ENCODE results near the gene MCCD1. TPM values are rescaled to one million over a fixed set of nuclear protein-coding genes. Genes with fewer than 3 reads are reported as not detected.
A peak's percentile ranks its signal among the peaks of the same experiment; 100 is the strongest.

Gene MCCD1
- total and polyA plus RNA-seq, 2 of the 13 experiments (the other 11 are each of a cell fraction or from before 2014, with no cell fraction given), result 0.15 TPM; not detected in 1

DNA sequence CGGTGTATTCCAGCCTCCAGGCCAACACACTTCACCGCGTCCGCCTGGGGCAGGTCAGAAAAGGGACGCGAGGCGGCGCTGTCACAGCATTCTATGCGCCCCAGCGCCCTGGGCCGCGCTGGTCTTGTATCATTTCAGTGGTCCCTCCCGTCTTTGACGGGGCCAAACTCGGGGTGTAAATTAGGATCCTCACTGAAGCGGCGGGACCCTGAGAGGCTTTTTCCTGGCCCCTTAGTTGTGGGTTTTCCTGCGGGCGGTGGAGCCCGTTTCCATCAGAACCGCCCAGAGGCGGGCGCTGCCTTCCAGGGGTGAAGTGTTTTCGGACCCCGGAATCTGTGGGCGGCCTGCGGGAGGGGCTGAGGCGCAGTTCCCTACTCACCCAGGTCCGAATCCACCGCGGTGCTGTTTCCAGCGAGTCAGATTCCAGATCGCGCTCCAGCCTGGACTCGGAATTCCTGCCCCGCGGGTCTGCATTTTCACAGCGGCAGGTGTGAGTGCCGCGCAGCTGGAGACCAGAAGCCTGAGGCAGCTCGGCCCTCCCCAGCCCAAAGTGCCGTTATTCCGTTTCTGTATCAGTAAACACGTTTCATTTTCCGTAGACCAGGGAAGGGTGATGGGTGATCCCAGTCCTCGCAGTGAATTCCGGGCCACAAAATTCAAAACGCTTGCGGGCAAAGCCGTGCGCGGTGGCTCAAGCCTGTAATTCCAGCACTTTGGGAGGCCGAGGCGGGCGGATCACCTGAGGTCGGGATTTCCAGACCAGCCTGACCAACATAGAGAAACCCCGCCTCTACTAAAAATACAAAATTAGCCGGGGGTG, 34.7 kb upstream of the MCCD1 start (continued):
- TF ChIP-seq, protein P1, sequence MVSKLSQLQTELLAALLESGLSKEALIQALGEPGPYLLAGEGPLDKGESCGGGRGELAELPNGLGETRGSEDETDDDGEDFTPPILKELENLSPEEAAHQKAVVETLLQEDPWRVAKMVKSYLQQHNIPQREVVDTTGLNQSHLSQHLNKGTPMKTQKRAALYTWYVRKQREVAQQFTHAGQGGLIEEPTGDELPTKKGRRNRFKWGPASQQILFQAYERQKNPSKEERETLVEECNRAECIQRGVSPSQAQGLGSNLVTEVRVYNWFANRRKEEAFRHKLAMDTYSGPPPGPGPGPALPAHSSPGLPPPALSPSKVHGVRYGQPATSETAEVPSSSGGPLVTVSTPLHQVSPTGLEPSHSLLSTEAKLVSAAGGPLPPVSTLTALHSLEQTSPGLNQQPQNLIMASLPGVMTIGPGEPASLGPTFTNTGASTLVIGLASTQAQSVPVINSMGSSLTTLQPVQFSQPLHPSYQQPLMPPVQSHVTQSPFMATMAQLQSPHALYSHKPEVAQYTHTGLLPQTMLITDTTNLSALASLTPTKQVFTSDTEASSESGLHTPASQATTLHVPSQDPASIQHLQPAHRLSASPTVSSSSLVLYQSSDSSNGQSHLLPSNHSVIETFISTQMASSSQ (IDR thresholded peaks at IDR 0.05; ENCODE audit: low read depth), result no peak
- TF ChIP-seq, protein P1 (CRISPR knock-in tag; IDR thresholded peaks at IDR 0.05; ENCODE audit: borderline replicate concordance), result no peak
- TF ChIP-seq SAP130 (CRISPR knock-in tag; IDR thresholded peaks at IDR 0.05; ENCODE audit: low read depth), result peak; percentile 76
- peak; percentile 81; the same call in 1 of the 2 replicates for TF ChIP-seq ZBTB7B (CRISPR knock-in tag; IDR thresholded peaks at IDR 0.05)
- TF ChIP-seq ZFP36 (IDR thresholded peaks at IDR 0.05; ENCODE audit: borderline replicate concordance, low read depth, low read length, partially characterized antibody), result no peak
- TF ChIP-seq, protein P2, sequence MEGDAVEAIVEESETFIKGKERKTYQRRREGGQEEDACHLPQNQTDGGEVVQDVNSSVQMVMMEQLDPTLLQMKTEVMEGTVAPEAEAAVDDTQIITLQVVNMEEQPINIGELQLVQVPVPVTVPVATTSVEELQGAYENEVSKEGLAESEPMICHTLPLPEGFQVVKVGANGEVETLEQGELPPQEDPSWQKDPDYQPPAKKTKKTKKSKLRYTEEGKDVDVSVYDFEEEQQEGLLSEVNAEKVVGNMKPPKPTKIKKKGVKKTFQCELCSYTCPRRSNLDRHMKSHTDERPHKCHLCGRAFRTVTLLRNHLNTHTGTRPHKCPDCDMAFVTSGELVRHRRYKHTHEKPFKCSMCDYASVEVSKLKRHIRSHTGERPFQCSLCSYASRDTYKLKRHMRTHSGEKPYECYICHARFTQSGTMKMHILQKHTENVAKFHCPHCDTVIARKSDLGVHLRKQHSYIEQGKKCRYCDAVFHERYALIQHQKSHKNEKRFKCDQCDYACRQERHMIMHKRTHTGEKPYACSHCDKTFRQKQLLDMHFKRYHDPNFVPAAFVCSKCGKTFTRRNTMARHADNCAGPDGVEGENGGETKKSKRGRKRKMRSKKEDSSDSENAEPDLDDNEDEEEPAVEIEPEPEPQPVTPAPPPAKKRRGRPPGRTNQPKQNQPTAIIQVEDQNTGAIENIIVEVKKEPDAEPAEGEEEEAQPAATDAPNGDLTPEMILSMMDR (CRISPR knock-in tag; IDR thresholded peaks at IDR 0.05), result peak; percentile 97
- peak; percentile 57; the same call in 1 of the 2 replicates for TF ChIP-seq CBX5 (CRISPR knock-in tag; IDR thresholded peaks at IDR 0.05; ENCODE audit: borderline replicate concordance)
- peak; percentile 67; the same call in 1 of the 2 replicates for TF ChIP-seq PHF8 (CRISPR knock-in tag; IDR thresholded peaks at IDR 0.05)
- no peak for TF ChIP-seq KDM4B (CRISPR knock-in tag; IDR thresholded peaks at IDR 0.05)
- TF ChIP-seq ZNF629 (CRISPR knock-in tag; conservative IDR thresholded peaks at IDR 0.05), result 0 out of 2 replicates have a peak, but pooled peaks have one; percentile 10
- no peak for TF ChIP-seq NFYC (CRISPR knock-in tag; IDR thresholded peaks at IDR 0.05)
- peak; percentile 42; the same call in 1 of the 2 replicates for TF ChIP-seq HOXA3 (CRISPR knock-in tag; IDR thresholded peaks at IDR 0.05)
- TF ChIP-seq ZMYM4 (CRISPR knock-in tag; IDR thresholded peaks at IDR 0.05), result no peak; the same call in 1 of the 2 replicates
- TF ChIP-seq, protein P3, sequence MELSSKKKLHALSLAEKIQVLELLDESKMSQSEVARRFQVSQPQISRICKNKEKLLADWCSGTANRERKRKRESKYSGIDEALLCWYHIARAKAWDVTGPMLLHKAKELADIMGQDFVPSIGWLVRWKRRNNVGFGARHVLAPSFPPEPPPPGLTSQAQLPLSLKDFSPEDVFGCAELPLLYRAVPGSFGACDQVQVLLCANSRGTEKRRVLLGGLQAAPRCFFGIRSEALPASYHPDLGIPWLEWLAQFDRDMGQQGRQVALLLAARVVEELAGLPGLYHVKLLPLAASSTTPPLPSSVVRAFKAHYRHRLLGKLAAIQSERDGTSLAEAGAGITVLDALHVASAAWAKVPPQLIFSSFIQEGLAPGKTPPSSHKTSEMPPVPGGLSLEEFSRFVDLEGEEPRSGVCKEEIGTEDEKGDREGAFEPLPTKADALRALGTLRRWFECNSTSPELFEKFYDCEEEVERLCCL (CRISPR knock-in tag; IDR thresholded peaks at IDR 0.05; ENCODE audit: borderline replicate concordance), result no peak
- TF ChIP-seq STAG1 (CRISPR knock-in tag; IDR thresholded peaks at IDR 0.05), result peak; percentile 81
- TF ChIP-seq HES4 (CRISPR knock-in tag; IDR thresholded peaks at IDR 0.05; ENCODE audit: borderline replicate concordance), result no peak
- TF ChIP-seq ZNF713 (CRISPR knock-in tag; IDR thresholded peaks at IDR 0.05), result no peak
- TF ChIP-seq, protein P4, sequence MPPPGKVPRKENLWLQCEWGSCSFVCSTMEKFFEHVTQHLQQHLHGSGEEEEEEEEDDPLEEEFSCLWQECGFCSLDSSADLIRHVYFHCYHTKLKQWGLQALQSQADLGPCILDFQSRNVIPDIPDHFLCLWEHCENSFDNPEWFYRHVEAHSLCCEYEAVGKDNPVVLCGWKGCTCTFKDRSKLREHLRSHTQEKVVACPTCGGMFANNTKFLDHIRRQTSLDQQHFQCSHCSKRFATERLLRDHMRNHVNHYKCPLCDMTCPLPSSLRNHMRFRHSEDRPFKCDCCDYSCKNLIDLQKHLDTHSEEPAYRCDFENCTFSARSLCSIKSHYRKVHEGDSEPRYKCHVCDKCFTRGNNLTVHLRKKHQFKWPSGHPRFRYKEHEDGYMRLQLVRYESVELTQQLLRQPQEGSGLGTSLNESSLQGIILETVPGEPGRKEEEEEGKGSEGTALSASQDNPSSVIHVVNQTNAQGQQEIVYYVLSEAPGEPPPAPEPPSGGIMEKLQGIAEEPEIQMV (CRISPR knock-in tag; IDR thresholded peaks at IDR 0.05; ENCODE audit: low read depth), result peak; percentile 98
- TF ChIP-seq FOSL2 (CRISPR knock-in tag; IDR thresholded peaks at IDR 0.05), result no peak
- no peak for TF ChIP-seq ZZZ3 (CRISPR knock-in tag; IDR thresholded peaks at IDR 0.05; ENCODE audit: borderline replicate concordance)
- TF ChIP-seq RCOR2 (CRISPR knock-in tag; IDR thresholded peaks at IDR 0.05), result peak; percentile 27; the same call in 1 of the 2 replicates
- TF ChIP-seq ZNF614 (CRISPR knock-in tag; IDR thresholded peaks at IDR 0.05; ENCODE audit: borderline replicate concordance), result no peak

All from HepG2 (cell line).